SU-DHL-6 (cell line): Measurements from ENCODE around the gene GZMA.

Source experiments
- H2AFZ ChIP-seq: fragments of 200-600 bp; sonication (generic); 2 replicates; pipeline ENCODE4 v1.6.1; 2014; ENCODE audit warnings: low read depth, mild to moderate bottlenecking, moderate library complexity, mixed read lengths, antibody characterized with exemption, low read length; ENCODE audit not compliant: severe bottlenecking
- H3F3A ChIP-seq: fragments of 200-600 bp; shearing (Covaris generic); 2 replicates; pipeline ENCODE4 v1.6.0; 2016; ENCODE audit warnings: antibody characterized with exemption, mild to moderate bottlenecking; ENCODE audit not compliant: insufficient read depth
- H3K27ac ChIP-seq: fragments of 200-600 bp; sonication (generic); 2 replicates; pipeline ENCODE4 v1.5.1; 2016; ENCODE audit warnings: low read depth, mild to moderate bottlenecking, low read length, moderate library complexity, mixed read lengths
- H3K27me3 ChIP-seq: fragments of 200-600 bp; sonication (generic), shearing (Covaris generic); 2 replicates; pipeline ENCODE4 v1.6.0; 2014; ENCODE audit warnings: mild to moderate bottlenecking, low read length
- H3K36me3 ChIP-seq: fragments of 200-600 bp; sonication (generic); 2 replicates; pipeline ENCODE4 v1.6.1; 2014; ENCODE audit warnings: mild to moderate bottlenecking, low read length, mixed read lengths
- H3K4me2 ChIP-seq: fragments of 300-600, 200-600 bp; shearing (Covaris generic), sonication (generic); 2 replicates; pipeline ENCODE4 v1.6.0; 2014; ENCODE audit warnings: low read length, low read depth, mild to moderate bottlenecking; ENCODE audit not compliant: poor library complexity, severe bottlenecking
- H3K4me3 ChIP-seq: fragments of 200-600 bp; sonication (generic); 2 replicates; pipeline ENCODE4 v1.5.1; 2014; ENCODE audit warnings: antibody characterized with exemption, low read length, mild to moderate bottlenecking, mixed read lengths; ENCODE audit not compliant: insufficient read depth, poor library complexity, severe bottlenecking
- H3K79me2 ChIP-seq: fragments of 200-600 bp; sonication (generic); 2 replicates; pipeline ENCODE4 v1.6.1; 2014; ENCODE audit warnings: mild to moderate bottlenecking, low read length, moderate library complexity; ENCODE audit not compliant: insufficient read depth
- H3K9ac ChIP-seq: fragments of 200-600 bp; sonication (generic); 2 replicates; pipeline ENCODE4 v1.7.0; 2014; ENCODE audit warnings: mild to moderate bottlenecking, low read length
- H3K9me2 ChIP-seq: fragments of 200-600 bp; sonication (generic); replicated peaks from 2 replicates; pipeline ENCODE4 v1.6.1; 2014; ENCODE audit warnings: low read length; ENCODE audit not compliant: insufficient read depth
- H3K9me3 ChIP-seq: fragments of 200-600 bp; sonication (generic); 2 replicates; pipeline ENCODE4 v1.6.1; 2014; ENCODE audit warnings: low read length, mixed read lengths; ENCODE audit not compliant: insufficient read depth
- H4K20me1 ChIP-seq: fragments of 200-600 bp; sonication (generic); 2 replicates; pipeline ENCODE4 v1.6.1; 2014; ENCODE audit warnings: low read depth, mild to moderate bottlenecking, antibody characterized with exemption, low read length, moderate library complexity, mixed read lengths
- EZH2phosphoT487 ChIP-seq: fragments of 200-600 bp; sonication (generic), shearing (Covaris generic); conservative IDR thresholded peaks from 2 replicates; pipeline ENCODE4 v1.6.1; 2018; ENCODE audit warnings: mild to moderate bottlenecking, antibody characterized with exemption, low read length, moderate library complexity, mixed read lengths
- TF ChIP-seq, protein P1 (sequence below): fragments of 200-600 bp; sonication (generic); IDR thresholded peaks from one replicate; pipeline ENCODE4 v1.5.1; 2017; ENCODE audit warnings: antibody characterized with exemption, mild to moderate bottlenecking, low read length, moderate library complexity; ENCODE audit not compliant: insufficient read depth, poor library complexity, severe bottlenecking

GZMA gene

DNA sequence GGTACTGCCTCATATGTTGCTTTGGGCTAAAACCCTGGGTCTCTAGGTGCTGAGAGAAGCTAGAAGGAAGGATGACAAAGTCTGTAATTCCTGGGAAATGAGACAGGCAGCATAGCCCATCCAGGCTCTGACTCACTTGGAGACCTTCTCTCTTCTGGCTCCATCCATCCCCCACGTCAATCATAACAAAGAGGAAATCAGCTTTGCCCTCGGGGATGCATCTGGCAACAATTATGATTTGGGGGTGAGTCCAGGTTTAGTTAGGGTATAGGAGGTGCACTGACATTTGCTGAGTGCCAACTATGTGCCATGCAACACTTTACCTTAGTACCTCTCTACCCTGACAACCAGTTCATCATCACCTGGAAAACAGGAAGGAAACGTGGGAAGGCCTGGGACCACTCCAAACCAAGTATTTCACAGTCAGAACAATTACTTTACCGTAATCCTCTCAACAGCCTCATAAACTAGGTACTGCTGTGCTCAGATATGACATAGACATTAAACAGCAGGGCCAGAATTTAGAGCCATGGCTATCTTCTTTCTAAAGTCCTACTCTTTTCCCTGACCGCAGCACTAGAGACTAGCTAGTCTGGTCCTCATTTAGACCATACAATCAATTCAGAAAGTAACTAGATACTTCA is 39.1 kb upstream of the GZMA start:
- Histone ChIP-seq H3K4me3 (no peak overlapping the region), H2AFZ (no peak overlapping the region), H3K9me3 (no peaks in the 10 kb centered on the region), H3K36me3 (no peaks in the 10 kb centered on the region), H3K27me3 (no peaks in the 10 kb centered on the region), H3K4me2 (no peak overlapping the region), H3K27ac (no peak overlapping the region), H3K79me2 (no peaks in the 10 kb centered on the region), H3K9ac (no peak overlapping the region), H3K9me2 (no peaks in the 10 kb centered on the region), H3F3A (no peaks in the 10 kb centered on the region), H4K20me1 (no peaks in the 10 kb centered on the region)
- no peak for TF ChIP-seq EZH2phosphoT487
- TF ChIP-seq, protein P1, sequence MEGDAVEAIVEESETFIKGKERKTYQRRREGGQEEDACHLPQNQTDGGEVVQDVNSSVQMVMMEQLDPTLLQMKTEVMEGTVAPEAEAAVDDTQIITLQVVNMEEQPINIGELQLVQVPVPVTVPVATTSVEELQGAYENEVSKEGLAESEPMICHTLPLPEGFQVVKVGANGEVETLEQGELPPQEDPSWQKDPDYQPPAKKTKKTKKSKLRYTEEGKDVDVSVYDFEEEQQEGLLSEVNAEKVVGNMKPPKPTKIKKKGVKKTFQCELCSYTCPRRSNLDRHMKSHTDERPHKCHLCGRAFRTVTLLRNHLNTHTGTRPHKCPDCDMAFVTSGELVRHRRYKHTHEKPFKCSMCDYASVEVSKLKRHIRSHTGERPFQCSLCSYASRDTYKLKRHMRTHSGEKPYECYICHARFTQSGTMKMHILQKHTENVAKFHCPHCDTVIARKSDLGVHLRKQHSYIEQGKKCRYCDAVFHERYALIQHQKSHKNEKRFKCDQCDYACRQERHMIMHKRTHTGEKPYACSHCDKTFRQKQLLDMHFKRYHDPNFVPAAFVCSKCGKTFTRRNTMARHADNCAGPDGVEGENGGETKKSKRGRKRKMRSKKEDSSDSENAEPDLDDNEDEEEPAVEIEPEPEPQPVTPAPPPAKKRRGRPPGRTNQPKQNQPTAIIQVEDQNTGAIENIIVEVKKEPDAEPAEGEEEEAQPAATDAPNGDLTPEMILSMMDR = no peak

DNA sequence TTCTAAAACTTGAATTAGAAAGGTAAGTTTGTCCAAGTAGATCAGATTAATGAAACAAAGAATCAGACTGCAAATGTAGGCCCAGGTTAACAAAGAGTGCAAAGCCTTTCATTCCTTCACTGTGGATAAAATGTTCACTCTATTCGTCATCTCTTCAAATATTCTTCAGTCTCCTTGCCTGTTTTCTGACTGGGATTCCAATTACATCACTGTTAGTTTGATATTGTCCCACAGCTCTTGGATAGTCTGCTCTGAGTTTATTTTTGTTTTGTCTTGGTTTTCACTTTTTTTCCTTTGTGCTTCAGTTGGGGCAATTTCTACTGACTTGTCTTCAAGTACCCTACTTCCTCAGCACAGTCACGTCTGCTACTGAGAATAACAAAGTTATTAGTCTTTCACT is 38.5 kb upstream of the GZMA start:
- H3K4me2 ChIP-seq = no peak overlapping the region
- H3K27me3 ChIP-seq = no peaks in the 10 kb centered on the region
- H3K9me2 ChIP-seq = no peaks in the 10 kb centered on the region
- H3F3A ChIP-seq = no peaks in the 10 kb centered on the region
- TF ChIP-seq, protein P1 = no peak
- TF ChIP-seq EZH2phosphoT487 = no peak
- no peaks in the 10 kb centered on the region for H4K20me1 ChIP-seq
- H2AFZ ChIP-seq = no peak overlapping the region
- no peak overlapping the region for H3K27ac ChIP-seq
- H3K9me3 ChIP-seq = no peaks in the 10 kb centered on the region
- H3K79me2 ChIP-seq = no peaks in the 10 kb centered on the region
- H3K36me3 ChIP-seq = no peaks in the 10 kb centered on the region
- no peak overlapping the region for H3K4me3 ChIP-seq
- H3K9ac ChIP-seq = no peak overlapping the region

DNA sequence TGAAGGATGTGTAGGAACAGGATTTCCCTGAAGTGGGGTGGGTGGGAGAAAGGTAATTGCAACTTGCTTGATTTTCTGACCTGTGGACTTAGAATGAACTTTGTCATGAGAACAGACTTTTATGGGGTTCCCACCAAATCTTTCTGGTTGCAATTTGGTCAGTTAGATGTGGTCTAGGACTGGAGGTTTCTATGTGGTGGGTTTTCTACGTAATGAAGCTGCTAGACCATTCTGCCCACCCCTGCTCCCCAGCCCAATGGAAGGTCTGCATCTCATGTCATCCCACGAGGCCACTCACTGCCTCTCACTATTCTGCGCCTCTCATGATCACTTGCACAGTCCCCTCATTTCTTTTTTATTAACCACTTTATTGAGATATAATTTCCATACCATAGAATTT is 37.9 kb upstream of the GZMA start:
- no peaks in the 10 kb centered on the region for H3K9me2 ChIP-seq
- H4K20me1 ChIP-seq = no peaks in the 10 kb centered on the region
- no peaks in the 10 kb centered on the region for H3K79me2 ChIP-seq
- H3K27ac ChIP-seq = no peak overlapping the region
- H3K4me3 ChIP-seq = no peak overlapping the region
- H3K9ac ChIP-seq = no peak overlapping the region
- H3K4me2 ChIP-seq = no peak overlapping the region
- no peak overlapping the region for H2AFZ ChIP-seq
- H3F3A ChIP-seq = no peaks in the 10 kb centered on the region
- no peak for TF ChIP-seq EZH2phosphoT487
- TF ChIP-seq, protein P1 = no peak
- no peaks in the 10 kb centered on the region for H3K27me3 ChIP-seq
- no peaks in the 10 kb centered on the region for H3K9me3 ChIP-seq
- H3K36me3 ChIP-seq = no peaks in the 10 kb centered on the region
